Memory B cell (primary cell): ENCODE measurements around the gene NBPF9.
"Not testable (repeated sequence)": the region's sequence is repeated elsewhere in the genome, so short reads cannot be mapped to it uniquely, and the experiment has no call there.

Source experiments
- ATAC-seq: fragments of 150-1000 bp; cut with Tn5 transposase; 2 replicates; pipeline ENCODE4 v1.10.0; 2021; ENCODE audit warnings: low read depth, mild to moderate bottlenecking, moderate library complexity
- DNase-seq, 2 donors: peaks; one replicate each; pipeline ENCODE4 v3.0.0; 2022; ENCODE audit warnings: low spot score in 2 of 2
- H3K27ac Mint-ChIP-seq: one replicate; pipeline ENCODE4 v1.8.0; 2022; ENCODE audit warnings: mild to moderate bottlenecking, moderate library complexity, mixed read lengths
- H3K27me3 Mint-ChIP-seq: one replicate; pipeline ENCODE4 v1.8.0; 2022; ENCODE audit warnings: mixed read lengths
- H3K36me3 Mint-ChIP-seq: one replicate; pipeline ENCODE4 v1.8.0; 2022; ENCODE audit warnings: mild to moderate bottlenecking, mixed read lengths
- H3K4me1 Mint-ChIP-seq: one replicate; pipeline ENCODE4 v1.8.0; 2022; ENCODE audit warnings: mixed read lengths
- H3K4me3 Mint-ChIP-seq: one replicate; pipeline ENCODE4 v1.8.0; 2022; ENCODE audit warnings: mild to moderate bottlenecking, moderate library complexity, mixed read lengths
- H3K9me3 Mint-ChIP-seq: one replicate; pipeline ENCODE4 v1.8.0; 2022; ENCODE audit warnings: mixed read lengths

Gene NBPF9

GRCh38 chr1:149064611-149065010 is 38.7 kb downstream of the NBPF9 start:
- not testable (repeated sequence) for H3K27me3 Mint-ChIP-seq, ATAC-seq
- H3K36me3 Mint-ChIP-seq = peaks cover 15% of the 10 kb centered on the region

GRCh38 chr1:149043056-149043455 is 60.3 kb downstream of the NBPF9 start:
- not testable (repeated sequence) for H3K9me3 Mint-ChIP-seq, H3K27ac Mint-ChIP-seq, H3K27me3 Mint-ChIP-seq, H3K36me3 Mint-ChIP-seq, H3K4me3 Mint-ChIP-seq, DNase-seq, ATAC-seq, H3K4me1 Mint-ChIP-seq

More at GRCh38 chr1:149064611-149065010, 38.7 kb downstream of the NBPF9 start:
- not testable (repeated sequence) for H3K4me3 Mint-ChIP-seq, H3K9me3 Mint-ChIP-seq, H3K27ac Mint-ChIP-seq, DNase-seq, H3K4me1 Mint-ChIP-seq

- H3K27ac Mint-ChIP-seq, H3K9me3 Mint-ChIP-seq, DNase-seq, H3K27me3 Mint-ChIP-seq, H3K4me3 Mint-ChIP-seq, H3K36me3 Mint-ChIP-seq, H3K4me1 Mint-ChIP-seq, ATAC-seq: not testable (repeated sequence)
Observed at GRCh38 chr1:149033916-149034315, 69.4 kb downstream of the NBPF9 start.

DNA sequence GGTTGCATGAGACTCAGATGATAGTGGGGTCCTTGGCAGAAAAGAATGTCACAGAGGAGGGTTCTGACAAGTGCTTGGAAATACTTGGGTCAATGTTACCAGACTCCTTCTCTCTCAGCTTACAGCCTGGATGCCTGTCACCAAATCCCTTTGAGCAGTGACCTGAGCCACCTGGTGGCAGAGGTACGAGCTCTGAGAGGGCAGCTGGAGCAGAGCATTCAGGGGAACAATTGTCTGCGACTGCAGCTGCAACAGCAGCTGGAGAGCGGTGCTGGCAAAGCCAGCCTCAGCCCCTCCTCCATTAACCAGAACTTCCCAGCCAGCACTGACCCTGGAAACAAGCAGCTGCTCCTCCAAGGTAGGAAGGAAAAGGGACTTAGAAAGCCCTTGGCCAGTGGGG is 79.0 kb downstream of the NBPF9 start:
- H3K4me3 Mint-ChIP-seq, H3K27me3 Mint-ChIP-seq, H3K4me1 Mint-ChIP-seq, ATAC-seq, H3K9me3 Mint-ChIP-seq, H3K36me3 Mint-ChIP-seq, DNase-seq, H3K27ac Mint-ChIP-seq: not testable (repeated sequence)

DNA sequence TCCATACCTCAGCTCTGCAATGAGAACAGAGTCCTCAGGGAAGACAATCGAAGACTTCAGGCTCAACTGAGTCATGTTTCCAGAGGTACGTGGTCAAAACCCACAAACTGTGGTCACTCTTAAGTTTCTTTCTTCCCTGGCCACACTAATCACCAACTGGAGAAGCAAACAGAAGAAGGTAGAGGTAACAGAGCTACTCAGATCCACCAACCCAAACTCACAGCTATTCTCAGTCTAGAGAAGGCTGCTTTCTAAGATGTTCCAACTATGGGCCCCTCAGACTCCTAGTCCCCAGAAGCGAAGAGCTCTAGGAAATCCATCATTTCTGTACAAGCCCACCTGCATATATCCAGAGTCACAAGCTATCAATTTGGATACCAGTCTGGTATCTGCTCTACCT is 84.8 kb downstream of the NBPF9 start:
- not testable (repeated sequence) for ATAC-seq, H3K27ac Mint-ChIP-seq, H3K4me1 Mint-ChIP-seq, H3K4me3 Mint-ChIP-seq, H3K27me3 Mint-ChIP-seq, DNase-seq, H3K9me3 Mint-ChIP-seq, H3K36me3 Mint-ChIP-seq

GRCh38 chr1:149016626-149017025 is 86.7 kb downstream of the NBPF9 start:
- not testable (repeated sequence) for H3K27ac Mint-ChIP-seq, H3K9me3 Mint-ChIP-seq, H3K27me3 Mint-ChIP-seq, ATAC-seq, DNase-seq, H3K36me3 Mint-ChIP-seq, H3K4me3 Mint-ChIP-seq, H3K4me1 Mint-ChIP-seq

- ATAC-seq, H3K4me1 Mint-ChIP-seq, H3K9me3 Mint-ChIP-seq, H3K27ac Mint-ChIP-seq, H3K27me3 Mint-ChIP-seq, H3K36me3 Mint-ChIP-seq, H3K4me3 Mint-ChIP-seq, DNase-seq: not testable (repeated sequence)
Observed at GRCh38 chr1:149015522-149015921, 87.8 kb downstream of the NBPF9 start.

GRCh38 chr1:149013513-149013912 is 89.8 kb downstream of the NBPF9 start:
- not testable (repeated sequence) for H3K9me3 Mint-ChIP-seq, H3K27me3 Mint-ChIP-seq, H3K4me1 Mint-ChIP-seq, H3K4me3 Mint-ChIP-seq, H3K36me3 Mint-ChIP-seq, H3K27ac Mint-ChIP-seq, DNase-seq
- ATAC-seq = peak; percentile 91

GRCh38 chr1:149012599-149012998 is 90.8 kb downstream of the NBPF9 start:
- not testable (repeated sequence) for H3K27me3 Mint-ChIP-seq, H3K4me3 Mint-ChIP-seq, H3K4me1 Mint-ChIP-seq, DNase-seq, H3K27ac Mint-ChIP-seq, H3K36me3 Mint-ChIP-seq, H3K9me3 Mint-ChIP-seq
- ATAC-seq = peak; percentile 66

- not testable (repeated sequence) for H3K9me3 Mint-ChIP-seq, H3K36me3 Mint-ChIP-seq, ATAC-seq, H3K4me3 Mint-ChIP-seq, H3K27me3 Mint-ChIP-seq, H3K4me1 Mint-ChIP-seq, H3K27ac Mint-ChIP-seq, DNase-seq
Observed at GRCh38 chr1:149009761-149010160, 93.6 kb downstream of the NBPF9 start.

DNA sequence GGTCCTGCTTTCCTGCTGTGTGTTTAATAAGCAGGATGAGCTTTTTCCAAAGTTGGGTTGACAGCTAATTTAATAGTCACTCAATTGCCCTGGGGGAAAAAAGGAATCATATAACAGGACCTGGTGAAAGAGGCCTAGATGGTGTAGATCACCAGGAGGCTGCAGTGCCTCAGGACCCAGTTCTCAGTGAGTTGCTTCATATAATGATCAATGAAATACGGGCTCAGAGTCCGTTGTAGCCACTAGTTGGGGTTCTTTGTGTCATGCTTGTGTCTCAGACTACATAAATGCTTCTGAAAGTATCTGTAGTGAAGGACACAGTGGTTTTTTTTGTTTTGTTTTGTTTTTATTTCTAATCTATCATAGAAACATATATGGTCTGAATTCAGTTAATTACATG is 94.6 kb downstream of the NBPF9 start:
- not testable (repeated sequence) for ATAC-seq, H3K4me1 Mint-ChIP-seq, H3K36me3 Mint-ChIP-seq, H3K9me3 Mint-ChIP-seq, DNase-seq, H3K4me3 Mint-ChIP-seq, H3K27me3 Mint-ChIP-seq, H3K27ac Mint-ChIP-seq

DNA sequence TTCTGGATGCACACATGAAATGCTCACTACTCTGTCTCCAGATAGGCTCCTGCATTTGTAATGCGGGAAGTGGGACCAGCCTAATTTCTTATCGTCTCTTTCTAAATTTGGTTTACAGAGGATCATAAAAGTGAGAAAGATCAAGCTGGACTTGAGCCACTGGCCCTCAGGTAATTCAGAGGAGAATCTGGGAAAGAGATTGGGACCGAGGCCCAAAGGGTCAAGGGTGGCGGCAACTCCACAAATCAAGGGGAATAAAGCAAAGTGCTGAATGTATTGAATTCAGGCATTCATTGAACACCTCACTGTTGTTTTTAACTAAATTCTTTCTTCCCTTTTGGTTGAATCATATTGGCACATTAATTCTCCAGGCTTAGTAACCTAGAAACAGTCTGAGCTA is 95.0 kb downstream of the NBPF9 start:
- H3K4me1 Mint-ChIP-seq, H3K36me3 Mint-ChIP-seq, H3K4me3 Mint-ChIP-seq, H3K27ac Mint-ChIP-seq, H3K27me3 Mint-ChIP-seq, ATAC-seq, DNase-seq, H3K9me3 Mint-ChIP-seq: not testable (repeated sequence)
